Gastrocnemius medialis (tissue), 4 donors: ENCODE results near the gene SERPINA5. TPM values are rescaled to one million over a fixed set of nuclear protein-coding genes. Genes with fewer than 3 reads are reported as not detected.
A peak's percentile ranks its signal among the peaks of the same experiment; 100 is the strongest.

ENCODE experiments used
- ATAC-seq, 2 donors: fragments of 150-250 bp; one replicate each; pipeline ENCODE4 v1.9.1; 2016
- DNase-seq, 2 donors: peaks; one replicate each; pipeline ENCODE4 v3.0.0-alpha.2; 2019
- H3K27ac ChIP-seq, 4 donors: fragments of 200-600 bp; sonication (generic); 1 replicate in 1 of 4; 2 replicates in 3 of 4; pipeline ENCODE4 v1.5.1; 2016 to 2018; ENCODE audit warnings: mild to moderate bottlenecking in 2 of 4, moderate library complexity in 1 of 4
- H3K27me3 ChIP-seq, 3 donors: fragments of 200-600 bp; sonication (generic) in 2 of 3; 1 replicate in 1 of 3; 2 replicates in 2 of 3; pipeline versions ENCODE4 v1.5.1 to v1.6.0; 2016 to 2019; ENCODE audit warnings: mild to moderate bottlenecking in 1 of 3, moderate library complexity in 1 of 3
- H3K36me3 ChIP-seq, 2 donors: fragments of 200-600 bp; sonication (generic) in 1 of 2; one replicate each; pipeline ENCODE4 v1.5.1; 2017 to 2018
- H3K4me1 ChIP-seq, 2 donors: fragments of 200-600 bp; sonication (generic) in 1 of 2; one replicate each; pipeline ENCODE4 v1.5.1; 2016 to 2017; ENCODE audit warnings: mild to moderate bottlenecking in 2 of 2
- H3K4me3 ChIP-seq, 4 donors: fragments of 200-600 bp; sonication (generic) in 3 of 4; 1 replicate in 1 of 4; 2 replicates in 3 of 4; pipeline ENCODE4 v1.5.1; 2016 to 2019; ENCODE audit warnings: mild to moderate bottlenecking in 2 of 4
- H3K9me3 ChIP-seq, 3 donors: fragments of 200-600 bp; sonication (generic) in 2 of 3; 1 replicate in 1 of 3; 2 replicates in 2 of 3; pipeline ENCODE4 v1.5.1; 2016 to 2019
- POLR2A ChIP-seq, 2 donors: fragments of 450-650 bp; IDR thresholded peaks; one replicate each; pipeline ENCODE4 v1.6.1; 2017; ENCODE audit warnings: antibody characterized with exemption in 2 of 2, mild to moderate bottlenecking in 2 of 2, moderate library complexity in 2 of 2
- in situ Hi-C, 4 donors: fragments of 200-750 bp; cut with MboI; loops; one replicate each; pipeline versions ENCODE4 v1.15.0 to v1.8.0; 2017; ENCODE audit warnings: low sequenced_read_pairs in 4 of 4
- intact Hi-C: fragments of 100-400 bp; cut with DNase I; formaldehyde crosslinking; loops from one replicate; pipeline ENCODE4 v1.15.1; 2023; ENCODE audit warnings: low total_unique reads
- total RNA-seq, 4 donors: library from RNA; depleted of rRNA; stranded (reverse); fragments of >200 nt; gene quantifications; one replicate each; pipeline versions ENCODE4 v1.1.0 to v1.2.3, GENCODE V29; 2016
- TF ChIP-seq, protein P1 (sequence below), 5 experiments: fragments of 450-650 bp in 3 of 5; fragments of 200-600 bp in 2 of 5; sonication (generic) in 2 of 5; IDR thresholded peaks in 4 of 5; conservative IDR thresholded peaks in 1 of 5; 1 replicate in 4 of 5; 2 replicates in 1 of 5; pipeline ENCODE4 v1.5.1; 2016 to 2019; ENCODE audit warnings: antibody characterized with exemption in 5 of 5, mild to moderate bottlenecking in 3 of 5, moderate library complexity in 3 of 5

Gene SERPINA5
- total RNA-seq, 4 donors from 2014 or later, result 1.8 to 63.2 (median 19.8) TPM

DNA sequence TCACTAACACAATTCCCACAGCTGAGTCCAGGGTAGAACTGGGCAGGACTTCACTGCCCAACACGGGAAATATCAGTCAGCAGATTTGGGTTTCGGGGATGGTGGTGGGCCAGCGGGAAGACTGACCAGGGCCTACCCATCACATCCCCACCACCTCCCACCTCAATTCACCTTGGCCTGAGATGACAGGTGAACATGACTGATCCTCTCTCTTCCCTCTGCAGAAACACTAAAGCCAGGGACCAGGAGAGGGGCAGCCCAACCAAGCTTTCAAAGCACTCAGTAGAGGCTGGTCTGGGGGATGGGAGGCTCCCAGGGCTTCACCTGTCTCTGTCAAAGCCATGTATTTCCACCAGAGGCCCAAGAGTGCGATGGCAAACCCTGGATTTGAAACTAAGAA lies 2.3 kb downstream of the SERPINA5 start:
- no peak overlapping the region for H3K4me3 ChIP-seq
- intact Hi-C loops (no loop called here), in situ Hi-C loops (no loop called here)
- H3K4me1 ChIP-seq, result peaks cover 0 to 38% of the 10 kb centered on the region in 2 donors
- TF ChIP-seq, protein P1, sequence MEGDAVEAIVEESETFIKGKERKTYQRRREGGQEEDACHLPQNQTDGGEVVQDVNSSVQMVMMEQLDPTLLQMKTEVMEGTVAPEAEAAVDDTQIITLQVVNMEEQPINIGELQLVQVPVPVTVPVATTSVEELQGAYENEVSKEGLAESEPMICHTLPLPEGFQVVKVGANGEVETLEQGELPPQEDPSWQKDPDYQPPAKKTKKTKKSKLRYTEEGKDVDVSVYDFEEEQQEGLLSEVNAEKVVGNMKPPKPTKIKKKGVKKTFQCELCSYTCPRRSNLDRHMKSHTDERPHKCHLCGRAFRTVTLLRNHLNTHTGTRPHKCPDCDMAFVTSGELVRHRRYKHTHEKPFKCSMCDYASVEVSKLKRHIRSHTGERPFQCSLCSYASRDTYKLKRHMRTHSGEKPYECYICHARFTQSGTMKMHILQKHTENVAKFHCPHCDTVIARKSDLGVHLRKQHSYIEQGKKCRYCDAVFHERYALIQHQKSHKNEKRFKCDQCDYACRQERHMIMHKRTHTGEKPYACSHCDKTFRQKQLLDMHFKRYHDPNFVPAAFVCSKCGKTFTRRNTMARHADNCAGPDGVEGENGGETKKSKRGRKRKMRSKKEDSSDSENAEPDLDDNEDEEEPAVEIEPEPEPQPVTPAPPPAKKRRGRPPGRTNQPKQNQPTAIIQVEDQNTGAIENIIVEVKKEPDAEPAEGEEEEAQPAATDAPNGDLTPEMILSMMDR (IDR thresholded peaks at IDR 0.05 in 4 of 5, conservative IDR thresholded peaks at IDR 0.05 in 1 of 5), result no peak
- TF ChIP-seq POLR2A (IDR thresholded peaks at IDR 0.05), result no peak
- H3K27me3 ChIP-seq, result no peaks in the 10 kb centered on the region
- peak overlapping the region in 1 of 4 donors; percentile 69 for H3K27ac ChIP-seq
- H3K9me3 ChIP-seq, result no peaks in the 10 kb centered on the region
- no peak for ATAC-seq
- no peak for DNase-seq
- H3K36me3 ChIP-seq, result no peaks in the 10 kb centered on the region

DNA sequence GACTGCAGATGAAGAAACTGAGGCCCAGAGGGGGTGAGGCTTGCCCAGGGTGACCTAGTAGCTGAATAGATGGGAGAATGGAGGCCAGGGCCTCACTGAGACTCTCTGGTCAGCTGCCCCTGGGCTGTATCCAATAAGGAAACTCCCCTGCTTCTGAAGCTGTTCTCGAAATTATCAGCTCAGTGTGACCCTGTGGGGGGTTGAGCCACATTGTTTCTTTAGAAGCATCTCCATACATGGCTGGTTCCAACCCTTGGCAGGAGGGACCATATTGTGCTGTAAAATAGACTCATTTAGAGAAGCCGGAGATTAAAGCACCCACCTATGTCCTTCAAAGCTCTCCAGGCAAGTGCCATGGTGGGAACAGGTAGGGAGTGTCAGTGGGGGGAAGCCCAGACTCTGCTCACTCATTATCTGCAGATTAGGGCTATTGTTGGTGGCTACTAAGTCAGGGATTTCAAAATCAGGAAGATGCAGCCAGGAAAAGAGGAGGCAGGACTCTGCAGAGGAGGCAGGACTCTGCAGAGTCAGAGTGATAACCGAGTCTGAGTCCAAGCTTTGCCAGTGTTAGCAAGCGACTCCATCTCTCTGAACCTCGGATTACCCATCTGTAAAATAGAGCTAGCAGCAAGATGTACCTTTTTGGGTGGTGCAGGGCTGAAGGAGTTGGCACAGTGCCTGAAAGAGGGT lies 3.5 kb downstream of the SERPINA5 start:
- H3K9me3 ChIP-seq, result no peaks in the 10 kb centered on the region
- H3K4me1 ChIP-seq, result peaks cover 0 to 38% of the 10 kb centered on the region in 2 donors
- in situ Hi-C loops, result no loop called here
- TF ChIP-seq POLR2A (IDR thresholded peaks at IDR 0.05), result no peak
- TF ChIP-seq, protein P1 (IDR thresholded peaks at IDR 0.05 in 4 of 5, conservative IDR thresholded peaks at IDR 0.05 in 1 of 5), result no peak
- intact Hi-C loops, result no loop called here
- no peak for ATAC-seq
- DNase-seq, result no peak
- peak overlapping the region in 1 of 4 donors; percentile 69 for H3K27ac ChIP-seq
- H3K27me3 ChIP-seq, result no peaks in the 10 kb centered on the region
- H3K36me3 ChIP-seq, result no peaks in the 10 kb centered on the region
- H3K4me3 ChIP-seq, result no peak overlapping the region

DNA sequence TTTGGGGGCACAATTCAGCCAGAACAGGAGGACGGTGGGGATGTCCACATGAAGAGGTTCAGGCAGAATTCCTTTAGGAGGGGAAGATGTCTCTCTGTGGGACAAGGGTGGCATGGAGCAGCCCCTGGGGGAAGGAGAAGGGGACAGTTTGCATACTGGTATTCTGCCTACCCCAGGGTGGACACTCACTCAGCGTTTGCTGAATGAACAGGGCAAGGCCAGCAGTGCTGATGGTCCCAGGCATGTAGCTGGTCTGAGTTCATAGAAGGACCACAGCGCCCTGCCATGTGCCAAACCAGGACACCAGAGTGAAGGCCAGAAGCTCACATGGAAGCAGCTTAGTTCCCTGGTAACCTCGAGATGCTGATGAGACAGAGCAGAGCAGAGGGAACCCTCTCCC lies 5.4 kb downstream of the SERPINA5 start:
- Histone ChIP-seq H3K27ac (no peak overlapping the region), H3K36me3 (no peaks in the 10 kb centered on the region), H3K27me3 (no peaks in the 10 kb centered on the region), H3K4me3 (no peak overlapping the region), H3K9me3 (no peaks in the 10 kb centered on the region), H3K4me1 (peaks cover 0 to 30% of the 10 kb centered on the region in 2 donors)
- intact Hi-C loops (no loop called here), in situ Hi-C loops (no loop called here)
- DNase-seq (no peak), ATAC-seq (no peak)
- TF ChIP-seq, protein P1 (IDR thresholded peaks at IDR 0.05 in 4 of 5, conservative IDR thresholded peaks at IDR 0.05 in 1 of 5), result no peak
- no peak for TF ChIP-seq POLR2A (IDR thresholded peaks at IDR 0.05)

DNA sequence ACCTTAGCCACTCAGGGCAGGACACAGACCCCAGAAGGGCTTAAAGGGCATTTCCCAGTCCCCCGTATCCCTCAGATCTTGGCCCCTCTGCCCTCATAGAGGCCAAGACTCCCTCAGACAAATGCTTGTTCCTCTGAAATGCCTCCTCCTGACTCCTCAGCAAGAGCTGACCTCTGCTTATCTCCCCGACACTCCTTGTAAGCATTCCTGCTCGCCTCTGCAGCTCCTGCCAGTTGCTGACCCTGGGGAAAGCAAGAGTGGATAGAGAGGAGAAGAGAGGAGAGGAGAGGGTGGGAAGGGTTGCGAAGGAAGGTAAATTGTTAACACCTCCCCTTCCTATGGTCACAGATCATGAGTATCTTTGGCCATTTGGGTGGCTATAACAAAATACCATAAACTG lies 7.1 kb downstream of the SERPINA5 start:
- H3K36me3 ChIP-seq, result no peaks in the 10 kb centered on the region
- H3K27me3 ChIP-seq, result no peaks in the 10 kb centered on the region
- ATAC-seq, result no peak
- H3K27ac ChIP-seq, result no peak overlapping the region
- intact Hi-C loops, result no loop called here
- peaks cover 0 to 16% of the 10 kb centered on the region in 2 donors for H3K4me1 ChIP-seq
- no peak for TF ChIP-seq POLR2A (IDR thresholded peaks at IDR 0.05)
- TF ChIP-seq, protein P1 (IDR thresholded peaks at IDR 0.05 in 4 of 5, conservative IDR thresholded peaks at IDR 0.05 in 1 of 5), result no peak
- no peaks in the 10 kb centered on the region for H3K9me3 ChIP-seq
- in situ Hi-C loops, result no loop called here
- no peak overlapping the region for H3K4me3 ChIP-seq
- no peak for DNase-seq

DNA sequence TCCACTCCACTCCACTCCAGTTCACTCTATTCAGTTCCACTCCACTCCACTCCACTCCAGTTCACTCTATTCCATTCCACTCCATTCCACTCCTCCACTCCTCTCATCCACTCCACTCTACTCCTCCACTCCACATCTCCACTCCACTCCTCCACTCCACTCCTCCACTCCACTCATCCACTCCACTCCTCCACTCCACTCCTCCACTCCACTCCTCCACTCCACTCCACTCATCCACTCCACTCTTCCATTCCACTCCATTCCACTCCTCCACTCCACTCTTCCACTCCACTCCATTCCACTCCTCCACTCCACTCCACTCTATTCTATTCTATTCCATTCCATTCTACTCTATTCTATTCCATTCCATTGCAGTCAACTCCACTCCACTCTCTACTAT lies 9.8 kb downstream of the SERPINA5 start:
- TF ChIP-seq, protein P1 (IDR thresholded peaks at IDR 0.05 in 4 of 5, conservative IDR thresholded peaks at IDR 0.05 in 1 of 5), result no peak
- no peak for TF ChIP-seq POLR2A (IDR thresholded peaks at IDR 0.05)
- Histone ChIP-seq H3K27ac (no peak overlapping the region), H3K36me3 (no peaks in the 10 kb centered on the region), H3K4me3 (no peak overlapping the region), H3K4me1 (peaks cover 0 to 3% of the 10 kb centered on the region in 2 donors), H3K27me3 (no peaks in the 10 kb centered on the region), H3K9me3 (no peaks in the 10 kb centered on the region)
- no peak for DNase-seq
- no peak for ATAC-seq
- in situ Hi-C loops, result no loop called here
- intact Hi-C loops, result no loop called here
